ENCODE data around the gene DISP3. TPM values are rescaled to one million over a fixed set of nuclear protein-coding genes. Genes with fewer than 3 reads are reported as not detected.

DISP3 gene
- total and polyA plus RNA-seq, 10 donors = 0.06 to 0.69 (median 0.43) TPM

GRCh38 chr1:11505591-11506538, 26.9 kb downstream of the DISP3 start:
- TF ChIP-seq POLR2AphosphoS5 (IDR thresholded peaks at IDR 0.05) (no peak), POLR2A (IDR thresholded peaks at IDR 0.05) (no peak)
- TF ChIP-seq, protein P1, sequence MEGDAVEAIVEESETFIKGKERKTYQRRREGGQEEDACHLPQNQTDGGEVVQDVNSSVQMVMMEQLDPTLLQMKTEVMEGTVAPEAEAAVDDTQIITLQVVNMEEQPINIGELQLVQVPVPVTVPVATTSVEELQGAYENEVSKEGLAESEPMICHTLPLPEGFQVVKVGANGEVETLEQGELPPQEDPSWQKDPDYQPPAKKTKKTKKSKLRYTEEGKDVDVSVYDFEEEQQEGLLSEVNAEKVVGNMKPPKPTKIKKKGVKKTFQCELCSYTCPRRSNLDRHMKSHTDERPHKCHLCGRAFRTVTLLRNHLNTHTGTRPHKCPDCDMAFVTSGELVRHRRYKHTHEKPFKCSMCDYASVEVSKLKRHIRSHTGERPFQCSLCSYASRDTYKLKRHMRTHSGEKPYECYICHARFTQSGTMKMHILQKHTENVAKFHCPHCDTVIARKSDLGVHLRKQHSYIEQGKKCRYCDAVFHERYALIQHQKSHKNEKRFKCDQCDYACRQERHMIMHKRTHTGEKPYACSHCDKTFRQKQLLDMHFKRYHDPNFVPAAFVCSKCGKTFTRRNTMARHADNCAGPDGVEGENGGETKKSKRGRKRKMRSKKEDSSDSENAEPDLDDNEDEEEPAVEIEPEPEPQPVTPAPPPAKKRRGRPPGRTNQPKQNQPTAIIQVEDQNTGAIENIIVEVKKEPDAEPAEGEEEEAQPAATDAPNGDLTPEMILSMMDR (IDR thresholded peaks at IDR 0.05 in 8 of 11, conservative IDR thresholded peaks at IDR 0.05 in 3 of 11) = no peak
- no peak overlapping the region for H3K4me3 ChIP-seq
- H3K4me1 ChIP-seq = no peaks in the 10 kb centered on the region
- intact Hi-C loops (cut with DNase I; ENCODE audit: low total_unique reads) = no loop called here
- H3K36me3 ChIP-seq = no peaks in the 10 kb centered on the region
- DNase-seq = no peak
- peaks cover 11 to 81% (median 64%) of the 10 kb centered on the region in 8 donors for H3K9me3 ChIP-seq
- 84 to 98% (median 90%) methylated on average over 2 of the region's 2 CpGs for WGBS, 5 donors
- H3K27me3 ChIP-seq (replicated peaks in 1 of 7) = peaks cover 0 to 20% (median 8%) of the 10 kb centered on the region in 7 donors
- H3K27ac ChIP-seq = no peak overlapping the region

DNA sequence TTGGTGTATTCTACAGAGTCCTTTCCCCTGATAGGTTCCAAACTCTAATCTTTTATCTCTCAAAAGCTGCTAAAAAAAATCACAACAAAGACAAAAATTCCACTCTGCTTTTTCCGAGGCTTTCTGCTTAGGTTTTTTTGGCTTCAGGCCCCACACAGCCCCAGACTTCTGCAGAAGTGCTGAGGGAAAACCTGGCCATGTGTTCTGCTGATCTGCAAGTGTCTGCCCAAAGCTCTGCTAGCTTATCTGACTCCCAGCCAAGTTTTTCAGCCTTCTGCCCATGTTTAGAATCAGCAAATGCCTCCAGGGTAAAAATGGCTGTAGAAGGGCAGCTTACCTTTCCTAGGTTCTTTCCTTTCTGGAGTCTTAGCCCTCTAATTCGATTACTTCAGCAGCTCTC, 28.4 kb downstream of the DISP3 start:
- no peak for DNase-seq
- intact Hi-C loops (cut with DNase I; ENCODE audit: low total_unique reads) = no loop called here
- no peak overlapping the region for H3K4me3 ChIP-seq
- H3K27me3 ChIP-seq (replicated peaks in 1 of 7) = peaks cover 0 to 5% (median 0%) of the 10 kb centered on the region in 7 donors
- no peak overlapping the region for H3K27ac ChIP-seq
- H3K9me3 ChIP-seq = peaks cover 11 to 81% (median 67%) of the 10 kb centered on the region in 8 donors
- H3K4me1 ChIP-seq = no peaks in the 10 kb centered on the region
- WGBS, 5 donors = 61 to 82% (median 73%) methylated on average over 2 of the region's 2 CpGs
- H3K36me3 ChIP-seq = no peaks in the 10 kb centered on the region
- TF ChIP-seq POLR2AphosphoS5 (IDR thresholded peaks at IDR 0.05) (no peak), POLR2A (IDR thresholded peaks at IDR 0.05) (no peak)

- H3K9me3 ChIP-seq = peaks cover 0 to 29% (median 21%) of the 10 kb centered on the region in 8 donors
- intact Hi-C loops (cut with DNase I; ENCODE audit: low total_unique reads) = no loop called here
- no peak for DNase-seq
- no peaks in the 10 kb centered on the region for H3K27me3 ChIP-seq (replicated peaks in 1 of 7)
- WGBS, 5 donors = 81 to 97% (median 91%) methylated on average over 1 of the region's 1 CpG
- H3K4me3 ChIP-seq = no peak overlapping the region
- no peak overlapping the region for H3K27ac ChIP-seq
- no peaks in the 10 kb centered on the region for H3K36me3 ChIP-seq
- TF ChIP-seq POLR2A (IDR thresholded peaks at IDR 0.05) = no peak
- TF ChIP-seq POLR2AphosphoS5 (IDR thresholded peaks at IDR 0.05) = no peak
- TF ChIP-seq, protein P1 (IDR thresholded peaks at IDR 0.05 in 8 of 11, conservative IDR thresholded peaks at IDR 0.05 in 3 of 11) = no peak
- H3K4me1 ChIP-seq = no peaks in the 10 kb centered on the region
Measured at GRCh38 chr1:11513681-11514080, 34.7 kb downstream of the DISP3 start.

GRCh38 chr1:11514366-11514765, 35.4 kb downstream of the DISP3 start:
- 72 to 87% (median 81%) methylated on average over 4 of the region's 4 CpGs for WGBS, 5 donors
- DNase-seq = no peak
- intact Hi-C loops (cut with DNase I; ENCODE audit: low total_unique reads) = no loop called here

More at GRCh38 chr1:11514366-11514765, 35.4 kb downstream of the DISP3 start:
- Histone ChIP-seq H3K27me3 (replicated peaks in 1 of 7) (no peaks in the 10 kb centered on the region), H3K9me3 (peaks cover 0 to 29% (median 18%) of the 10 kb centered on the region in 8 donors), H3K36me3 (no peaks in the 10 kb centered on the region), H3K4me3 (no peak overlapping the region), H3K4me1 (no peaks in the 10 kb centered on the region), H3K27ac (no peak overlapping the region)
- TF ChIP-seq, protein P1 (IDR thresholded peaks at IDR 0.05 in 8 of 11, conservative IDR thresholded peaks at IDR 0.05 in 3 of 11) = no peak
- no peak for TF ChIP-seq POLR2AphosphoS5 (IDR thresholded peaks at IDR 0.05)
- no peak for TF ChIP-seq POLR2A (IDR thresholded peaks at IDR 0.05)

Data from spleen (tissue), 11 donors.